ENCODE measurements around the gene ZMYM2. TPM values are rescaled to one million over a fixed set of nuclear protein-coding genes. Genes with fewer than 3 reads are reported as not detected.

ZMYM2 gene
- total RNA-seq, 2 experiments from 2014 or later = 59.9 to 64.7 TPM

DNA sequence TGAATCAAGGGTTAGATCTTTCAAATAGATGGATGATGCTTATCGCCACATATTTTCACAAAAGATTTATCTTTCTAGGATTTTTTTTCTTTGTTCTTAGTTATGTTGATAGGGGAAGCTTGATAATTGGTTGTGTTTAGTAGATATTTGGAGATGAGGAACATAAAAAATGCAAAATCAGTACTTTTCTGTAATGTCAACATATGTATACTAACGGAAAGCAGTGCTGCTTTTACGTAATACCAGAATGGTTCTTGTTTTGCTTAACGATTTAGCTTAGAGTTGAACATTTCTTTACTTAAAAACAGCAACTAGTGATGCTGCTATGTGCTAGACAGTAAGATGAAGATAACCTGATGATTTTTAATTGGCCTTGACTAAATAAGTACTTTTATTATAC, 3.0 kb downstream of the ZMYM2 start:
- no peak for TF ChIP-seq EZH2phosphoT487 (IDR thresholded peaks at IDR 0.05; ENCODE audit: borderline replicate concordance, low read depth, low read length)
- TF ChIP-seq, protein P1, sequence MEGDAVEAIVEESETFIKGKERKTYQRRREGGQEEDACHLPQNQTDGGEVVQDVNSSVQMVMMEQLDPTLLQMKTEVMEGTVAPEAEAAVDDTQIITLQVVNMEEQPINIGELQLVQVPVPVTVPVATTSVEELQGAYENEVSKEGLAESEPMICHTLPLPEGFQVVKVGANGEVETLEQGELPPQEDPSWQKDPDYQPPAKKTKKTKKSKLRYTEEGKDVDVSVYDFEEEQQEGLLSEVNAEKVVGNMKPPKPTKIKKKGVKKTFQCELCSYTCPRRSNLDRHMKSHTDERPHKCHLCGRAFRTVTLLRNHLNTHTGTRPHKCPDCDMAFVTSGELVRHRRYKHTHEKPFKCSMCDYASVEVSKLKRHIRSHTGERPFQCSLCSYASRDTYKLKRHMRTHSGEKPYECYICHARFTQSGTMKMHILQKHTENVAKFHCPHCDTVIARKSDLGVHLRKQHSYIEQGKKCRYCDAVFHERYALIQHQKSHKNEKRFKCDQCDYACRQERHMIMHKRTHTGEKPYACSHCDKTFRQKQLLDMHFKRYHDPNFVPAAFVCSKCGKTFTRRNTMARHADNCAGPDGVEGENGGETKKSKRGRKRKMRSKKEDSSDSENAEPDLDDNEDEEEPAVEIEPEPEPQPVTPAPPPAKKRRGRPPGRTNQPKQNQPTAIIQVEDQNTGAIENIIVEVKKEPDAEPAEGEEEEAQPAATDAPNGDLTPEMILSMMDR (conservative IDR thresholded peaks at IDR 0.05; ENCODE audit: low read length) = no peak
- ChIA-PET POLR2A (interaction anchor here (1.5 kb wide), 1 partner anchor 329 kb away, joined by 3 read pairs; the partner anchor contains the start of gene MPHOSPH8), CTCF (ENCODE audit: unreplicated experiment) (no interaction called here)
- peak overlapping the region; percentile 99 for H3K4me2 ChIP-seq (ENCODE audit: low read length)
- peak overlapping the region; percentile 11 for H3K4me3 ChIP-seq (ENCODE audit: low read depth, low read length, poor library complexity, severe bottlenecking)
- no peak overlapping the region for H2AFZ ChIP-seq (ENCODE audit: low read length)
- intact Hi-C loops (cut with micrococcal nuclease; ENCODE audit: unreplicated experiment) = no loop called here
- H4K20me1 ChIP-seq (ENCODE audit: insufficient read depth, low read length) = peaks cover 7% of the 10 kb centered on the region; the same call in 1 of the 2 replicates
- H3K79me2 ChIP-seq (ENCODE audit: insufficient read depth, low read depth, low read length) = peaks cover 64% of the 10 kb centered on the region
- peaks cover 54% of the 10 kb centered on the region for H3K36me3 ChIP-seq (ENCODE audit: insufficient read depth, low read length)
- H3K4me1 ChIP-seq (ENCODE audit: insufficient read depth, low read length, poor library complexity, severe bottlenecking) = peaks cover 28% of the 10 kb centered on the region
- no peak for DNase-seq (ENCODE audit: low spot score)
- H3K27ac ChIP-seq (ENCODE audit: low read depth, low read length, poor library complexity, severe bottlenecking) = no peak overlapping the region
- no peaks in the 10 kb centered on the region for H3K9me3 ChIP-seq (ENCODE audit: low read length)
- no peaks in the 10 kb centered on the region for H3K9me2 ChIP-seq (ENCODE audit: insufficient read depth, low read length)
- BruUV-seq (replicated peaks) = no TSS peak

DNA sequence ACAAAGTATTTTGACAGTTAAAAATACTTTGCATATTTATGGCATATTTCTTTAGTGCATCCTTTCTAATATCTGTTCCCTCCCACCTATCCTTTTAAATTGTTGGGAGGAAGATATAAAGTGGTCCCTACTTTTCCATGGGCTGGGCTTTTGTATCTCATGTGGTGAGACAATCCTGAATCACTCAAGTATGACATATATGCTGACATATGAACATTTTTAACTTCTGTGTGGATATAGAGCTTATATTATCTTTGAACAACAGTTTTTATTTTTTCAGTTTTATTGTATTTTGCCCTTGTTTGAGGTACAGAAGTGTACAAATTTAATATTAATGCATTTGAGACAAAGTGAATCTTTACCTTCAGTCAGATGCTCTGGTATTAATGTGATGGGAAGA, 3.4 kb downstream of the ZMYM2 start:
- ChIA-PET POLR2A (interaction anchor here (1.5 kb wide), 1 partner anchor 329 kb away, joined by 3 read pairs; the partner anchor contains the start of gene MPHOSPH8), CTCF (ENCODE audit: unreplicated experiment) (no interaction called here)
- intact Hi-C loops (cut with micrococcal nuclease; ENCODE audit: unreplicated experiment) = no loop called here
- H3K9me2 ChIP-seq (ENCODE audit: insufficient read depth, low read length) = no peaks in the 10 kb centered on the region
- H3K79me2 ChIP-seq (ENCODE audit: insufficient read depth, low read depth, low read length) = peaks cover 68% of the 10 kb centered on the region
- no peak for DNase-seq (ENCODE audit: low spot score)
- TF ChIP-seq, protein P1 (conservative IDR thresholded peaks at IDR 0.05; ENCODE audit: low read length) = no peak
- no peak for TF ChIP-seq EZH2phosphoT487 (IDR thresholded peaks at IDR 0.05; ENCODE audit: borderline replicate concordance, low read depth, low read length)
- peaks cover 31% of the 10 kb centered on the region for H3K4me1 ChIP-seq (ENCODE audit: insufficient read depth, low read length, poor library complexity, severe bottlenecking)
- H3K36me3 ChIP-seq (ENCODE audit: insufficient read depth, low read length) = peaks cover 58% of the 10 kb centered on the region
- peaks cover 7% of the 10 kb centered on the region; the same call in 1 of the 2 replicates for H4K20me1 ChIP-seq (ENCODE audit: insufficient read depth, low read length)
- no peak overlapping the region for H3K27ac ChIP-seq (ENCODE audit: low read depth, low read length, poor library complexity, severe bottlenecking)
- no peaks in the 10 kb centered on the region for H3K9me3 ChIP-seq (ENCODE audit: low read length)
- no peak overlapping the region for H2AFZ ChIP-seq (ENCODE audit: low read length)
- BruUV-seq (replicated peaks) = no TSS peak
- H3K4me2 ChIP-seq (ENCODE audit: low read length) = peak overlapping the region; percentile 99
- H3K4me3 ChIP-seq (ENCODE audit: low read depth, low read length, poor library complexity, severe bottlenecking) = peak overlapping the region; percentile 4

DNA sequence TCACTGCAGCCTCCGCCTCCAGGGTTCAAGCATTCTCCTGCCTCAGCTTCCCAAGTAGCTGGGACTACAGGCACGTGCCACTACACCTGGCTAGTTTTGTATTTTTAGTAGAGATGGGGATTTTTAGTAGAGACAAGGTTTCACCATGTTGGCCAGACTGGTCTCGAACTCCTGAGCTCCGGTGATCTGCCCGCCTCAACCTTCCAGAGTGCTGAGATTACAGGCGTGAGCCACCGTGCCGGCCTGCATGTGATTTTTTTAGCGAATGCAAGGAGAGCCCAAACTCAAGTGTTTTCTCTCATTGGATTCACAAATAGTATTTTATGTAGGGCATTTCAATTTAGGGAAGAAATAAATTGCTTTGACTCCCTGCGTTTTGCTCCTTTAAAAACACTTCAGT, 4.4 kb downstream of the ZMYM2 start:
- no peak for DNase-seq (ENCODE audit: low spot score)
- BruUV-seq (replicated peaks) = no TSS peak
- CTCF ChIA-PET (ENCODE audit: unreplicated experiment) = no interaction called here
- Histone ChIP-seq H3K27ac (ENCODE audit: low read depth, low read length, poor library complexity, severe bottlenecking) (no peak overlapping the region), H4K20me1 (ENCODE audit: insufficient read depth, low read length) (peaks cover 7% of the 10 kb centered on the region; the same call in 1 of the 2 replicates), H2AFZ (ENCODE audit: low read length) (no peak overlapping the region), H3K9me3 (ENCODE audit: low read length) (no peaks in the 10 kb centered on the region), H3K36me3 (ENCODE audit: insufficient read depth, low read length) (peaks cover 68% of the 10 kb centered on the region), H3K9me2 (ENCODE audit: insufficient read depth, low read length) (no peaks in the 10 kb centered on the region), H3K4me3 (ENCODE audit: low read depth, low read length, poor library complexity, severe bottlenecking) (no peak overlapping the region), H3K4me1 (ENCODE audit: insufficient read depth, low read length, poor library complexity, severe bottlenecking) (peaks cover 35% of the 10 kb centered on the region), H3K79me2 (ENCODE audit: insufficient read depth, low read depth, low read length) (peaks cover 78% of the 10 kb centered on the region), H3K4me2 (ENCODE audit: low read length) (peak overlapping the region; percentile 8; the same call in 1 of the 2 replicates)
- TF ChIP-seq, protein P1 (conservative IDR thresholded peaks at IDR 0.05; ENCODE audit: low read length) = no peak
- TF ChIP-seq EZH2phosphoT487 (IDR thresholded peaks at IDR 0.05; ENCODE audit: borderline replicate concordance, low read depth, low read length) = no peak
- intact Hi-C loops (cut with micrococcal nuclease; ENCODE audit: unreplicated experiment) = no loop called here
- POLR2A ChIA-PET = no interaction called here
